ENCODE data around the gene CD6.

Gene CD6

DNA sequence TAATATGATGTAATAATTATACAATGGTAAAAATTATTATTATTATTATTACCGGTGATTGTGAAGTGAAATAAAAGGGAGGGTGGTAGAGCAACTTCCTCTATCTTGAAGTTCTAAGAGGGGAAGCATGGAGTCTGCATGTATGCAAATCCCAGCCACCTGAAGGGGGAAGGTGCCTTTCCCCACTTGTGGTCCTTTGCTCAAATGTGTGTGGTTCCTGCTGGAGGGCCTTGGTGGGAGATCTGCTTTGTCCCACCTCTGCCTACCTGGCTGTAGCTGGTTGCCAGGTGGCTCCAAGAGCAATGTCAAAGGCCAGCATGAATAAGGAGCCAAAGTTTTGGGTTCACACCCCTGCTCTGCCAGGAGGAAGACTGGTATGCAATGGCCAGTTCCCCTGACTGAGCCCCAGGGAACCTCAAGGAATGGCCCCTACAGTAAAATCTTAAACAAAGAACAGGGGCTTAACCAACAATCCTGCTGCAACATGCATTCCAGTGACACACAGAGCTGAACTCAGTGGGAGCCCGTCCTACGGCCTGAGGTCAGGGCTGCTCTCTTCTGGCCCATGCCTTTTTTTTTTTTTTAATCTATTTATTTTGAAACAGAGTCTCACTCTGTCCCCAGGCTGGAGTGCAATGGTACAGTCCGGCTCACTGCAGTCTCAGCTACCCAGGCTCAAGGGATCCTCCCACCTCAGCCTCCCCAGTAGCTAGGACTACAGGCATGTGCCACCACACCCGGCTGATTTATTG is 38.7 kb upstream of the CD6 start:
- peaks cover 3% of the 10 kb centered on the region for H3K79me1 ChIP-seq (ENCODE audit: low read depth, low read length)
- H3K27ac ChIP-seq (replicated peaks; ENCODE audit: low read length) = peak overlapping the region; percentile 13
- H2AK5ac ChIP-seq (ENCODE audit: low read depth, low read length) = no peak overlapping the region
- no peak overlapping the region for H2BK120ac ChIP-seq (ENCODE audit: low read depth, low read length)
- H3K14ac ChIP-seq (ENCODE audit: low read length) = no peak overlapping the region
- WGBS, 2 donors (ENCODE audit: extremely low coverage in 2 of 2, insufficient read length in 2 of 2, insufficient replicate concordance in 1 of 2) = no CpG with 5 or more reads among the region's 5 CpGs
- no peak overlapping the region for H2AFZ ChIP-seq (ENCODE audit: low read length)
- H3K4me3 ChIP-seq (ENCODE audit: low read length in 2 of 2) = no peak overlapping the region
- H4K8ac ChIP-seq (ENCODE audit: low read depth, low read length) = no peak overlapping the region
- H2BK15ac ChIP-seq (ENCODE audit: low read length) = no peak overlapping the region
- peaks cover 63 to 97% of the 10 kb centered on the region in 2 donors for H3K36me3 ChIP-seq (replicated peaks in 1 of 2; ENCODE audit: control insufficient read depth in 2 of 2, insufficient read depth in 2 of 2, low read length in 2 of 2)
- H3K18ac ChIP-seq (ENCODE audit: low read length) = peak overlapping the region; percentile 54
- DNase-seq (ENCODE audit: low spot score) = no peak
- peak overlapping the region; percentile 18 for H3K9ac ChIP-seq (ENCODE audit: low read depth, low read length, poor library complexity)
- H3K23ac ChIP-seq (ENCODE audit: low read depth, low read length, poor library complexity) = no peak overlapping the region
- peaks cover 2 to 5% of the 10 kb centered on the region in 2 donors for H3K4me1 ChIP-seq (ENCODE audit: control insufficient read depth in 2 of 2, insufficient read depth in 1 of 2, low read depth in 1 of 2, low read length in 2 of 2)
- H4K91ac ChIP-seq (ENCODE audit: low read depth, low read length, poor library complexity) = no peak overlapping the region
- H3K27me3 ChIP-seq (ENCODE audit: control insufficient read depth in 3 of 3, insufficient read depth in 3 of 3, low read depth in 1 of 3, low read length in 3 of 3) = no peaks in the 10 kb centered on the region
- H3K4me2 ChIP-seq (ENCODE audit: insufficient read depth, low read length, poor library complexity, severe bottlenecking) = no peak overlapping the region
- H2BK12ac ChIP-seq (ENCODE audit: low read length) = no peak overlapping the region
- H3K9me3 ChIP-seq (replicated peaks in 1 of 2; ENCODE audit: control insufficient read depth in 2 of 2, insufficient read depth in 1 of 2, low read depth in 1 of 2, low read length in 2 of 2) = no peaks in the 10 kb centered on the region
- H2BK5ac ChIP-seq (ENCODE audit: low read length) = no peak overlapping the region
- H3K4ac ChIP-seq (ENCODE audit: low read length) = no peak overlapping the region

DNA sequence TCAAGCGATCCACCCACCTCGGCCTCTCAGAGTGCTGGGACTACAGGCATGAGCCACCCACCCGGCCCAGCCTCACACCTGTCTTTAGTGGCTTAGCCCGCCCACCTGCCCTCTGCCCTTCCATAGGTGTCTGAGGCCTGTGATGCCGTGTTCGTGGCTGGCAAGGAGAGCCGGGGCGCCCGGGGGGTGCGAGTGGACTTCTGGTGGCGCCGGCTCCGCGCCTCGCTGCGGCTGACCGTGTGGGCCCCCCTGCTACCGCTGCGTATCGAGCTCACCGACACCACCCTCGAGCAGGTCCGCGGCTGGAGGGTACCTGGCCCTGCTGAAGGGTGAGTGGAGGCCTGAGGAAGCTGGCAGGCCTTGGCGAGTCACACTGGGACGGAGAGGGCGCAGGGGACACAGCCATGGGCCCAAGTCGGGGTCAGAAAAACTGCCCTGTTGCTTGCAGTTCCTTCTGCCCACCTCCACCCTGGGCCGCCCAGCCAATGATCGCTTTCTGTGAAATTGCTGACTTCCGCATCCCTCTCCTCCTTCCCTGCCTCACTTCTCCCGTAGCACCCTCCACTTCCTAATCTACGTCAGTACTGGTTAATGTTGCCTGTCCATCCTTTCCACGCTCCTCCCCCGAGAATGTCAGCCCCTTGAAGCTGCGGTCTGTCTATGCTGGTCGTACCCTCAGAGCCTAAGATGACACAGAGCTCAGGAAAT is 37.9 kb upstream of the CD6 start:
- Histone ChIP-seq H3K18ac (ENCODE audit: low read length) (peak overlapping the region; percentile 21), H2BK15ac (ENCODE audit: low read length) (peak overlapping the region; percentile 78), H2AFZ (ENCODE audit: low read length) (no peak overlapping the region), H2BK12ac (ENCODE audit: low read length) (peak overlapping the region; percentile 48), H4K91ac (ENCODE audit: low read depth, low read length, poor library complexity) (no peak overlapping the region), H3K27ac (replicated peaks; ENCODE audit: low read length) (no peak overlapping the region), H3K4me3 (ENCODE audit: low read length in 2 of 2) (no peak overlapping the region), H3K36me3 (replicated peaks in 1 of 2; ENCODE audit: control insufficient read depth in 2 of 2, insufficient read depth in 2 of 2, low read length in 2 of 2) (peaks cover 59 to 89% of the 10 kb centered on the region in 2 donors), H2BK120ac (ENCODE audit: low read depth, low read length) (no peak overlapping the region), H3K27me3 (ENCODE audit: control insufficient read depth in 3 of 3, insufficient read depth in 3 of 3, low read depth in 1 of 3, low read length in 3 of 3) (no peaks in the 10 kb centered on the region), H3K4me1 (ENCODE audit: control insufficient read depth in 2 of 2, insufficient read depth in 1 of 2, low read depth in 1 of 2, low read length in 2 of 2) (peaks cover 2 to 6% of the 10 kb centered on the region in 2 donors), H4K8ac (ENCODE audit: low read depth, low read length) (peak overlapping the region; percentile 74), H2BK5ac (ENCODE audit: low read length) (no peak overlapping the region), H3K9ac (ENCODE audit: low read depth, low read length, poor library complexity) (no peak overlapping the region), H3K9me3 (replicated peaks in 1 of 2; ENCODE audit: control insufficient read depth in 2 of 2, insufficient read depth in 1 of 2, low read depth in 1 of 2, low read length in 2 of 2) (no peaks in the 10 kb centered on the region), H3K4me2 (ENCODE audit: insufficient read depth, low read length, poor library complexity, severe bottlenecking) (no peak overlapping the region), H3K79me1 (ENCODE audit: low read depth, low read length) (peaks cover 3% of the 10 kb centered on the region), H3K14ac (ENCODE audit: low read length) (no peak overlapping the region), H2AK5ac (ENCODE audit: low read depth, low read length) (no peak overlapping the region), H3K23ac (ENCODE audit: low read depth, low read length, poor library complexity) (peak overlapping the region; percentile 21), H3K4ac (ENCODE audit: low read length) (no peak overlapping the region)
- DNase-seq (ENCODE audit: low spot score) = no peak
- WGBS, 2 donors (ENCODE audit: extremely low coverage in 2 of 2, insufficient read length in 2 of 2, insufficient replicate concordance in 1 of 2) = no CpG with 5 or more reads among the region's 37 CpGs

DNA sequence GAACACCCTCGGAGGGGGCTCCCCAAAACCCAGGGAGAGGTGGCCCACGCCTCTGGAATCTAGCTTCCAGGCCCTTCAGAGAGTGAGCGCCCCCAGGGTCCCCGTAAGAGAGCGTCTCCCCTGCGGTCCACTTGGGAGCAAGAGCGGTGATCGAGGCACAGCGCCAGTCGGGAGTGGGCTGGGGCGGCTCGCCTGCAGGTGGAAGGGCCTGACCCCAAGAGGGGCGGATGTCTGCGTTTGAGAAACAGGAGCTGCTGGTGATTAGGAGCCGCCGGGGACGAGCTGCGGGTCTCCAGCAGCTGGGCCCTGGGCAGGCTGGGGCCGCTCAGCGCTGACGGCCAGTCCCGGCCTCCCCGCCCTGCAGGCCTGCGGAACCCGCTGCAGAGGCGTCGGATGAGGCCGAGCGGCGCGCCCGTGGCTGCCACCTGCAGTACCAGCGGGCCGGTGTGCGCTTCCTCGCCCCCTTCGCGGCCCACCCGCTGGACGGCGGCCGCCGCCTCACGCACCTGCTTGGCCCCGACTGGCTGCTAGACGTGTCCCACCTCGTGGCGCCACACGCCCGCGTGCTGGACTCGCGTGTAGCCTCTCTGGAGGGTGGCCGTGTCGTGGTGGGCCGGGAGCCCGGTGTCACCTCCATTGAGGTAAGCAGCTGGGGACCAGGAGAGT is 37.2 kb upstream of the CD6 start:
- H2BK120ac ChIP-seq (ENCODE audit: low read depth, low read length) = no peak overlapping the region
- H2BK5ac ChIP-seq (ENCODE audit: low read length) = no peak overlapping the region
- DNase-seq (ENCODE audit: low spot score) = no peak

More for the DNA sequence above, 37.2 kb upstream of the CD6 start:
- H3K4ac ChIP-seq (ENCODE audit: low read length) = no peak overlapping the region
- H3K79me1 ChIP-seq (ENCODE audit: low read depth, low read length) = peaks cover 3% of the 10 kb centered on the region
- no peak overlapping the region for H4K8ac ChIP-seq (ENCODE audit: low read depth, low read length)
- H2AK5ac ChIP-seq (ENCODE audit: low read depth, low read length) = no peak overlapping the region
- H3K18ac ChIP-seq (ENCODE audit: low read length) = peak overlapping the region; percentile 21
- H3K4me1 ChIP-seq (ENCODE audit: control insufficient read depth in 2 of 2, insufficient read depth in 1 of 2, low read depth in 1 of 2, low read length in 2 of 2) = peaks cover 2 to 8% of the 10 kb centered on the region in 2 donors
- H3K4me3 ChIP-seq (ENCODE audit: low read length in 2 of 2) = no peak overlapping the region
- no peak overlapping the region for H4K91ac ChIP-seq (ENCODE audit: low read depth, low read length, poor library complexity)
- H2AFZ ChIP-seq (ENCODE audit: low read length) = no peak overlapping the region
- H3K23ac ChIP-seq (ENCODE audit: low read depth, low read length, poor library complexity) = no peak overlapping the region
- H3K9me3 ChIP-seq (replicated peaks in 1 of 2; ENCODE audit: control insufficient read depth in 2 of 2, insufficient read depth in 1 of 2, low read depth in 1 of 2, low read length in 2 of 2) = no peaks in the 10 kb centered on the region
- no peak overlapping the region for H3K14ac ChIP-seq (ENCODE audit: low read length)
- H2BK12ac ChIP-seq (ENCODE audit: low read length) = no peak overlapping the region
- H3K9ac ChIP-seq (ENCODE audit: low read depth, low read length, poor library complexity) = peak overlapping the region; percentile 3
- no peak overlapping the region for H3K27ac ChIP-seq (replicated peaks; ENCODE audit: low read length)
- H3K27me3 ChIP-seq (ENCODE audit: control insufficient read depth in 3 of 3, insufficient read depth in 3 of 3, low read depth in 1 of 3, low read length in 3 of 3) = no peaks in the 10 kb centered on the region
- no peak overlapping the region for H3K4me2 ChIP-seq (ENCODE audit: insufficient read depth, low read length, poor library complexity, severe bottlenecking)
- H3K36me3 ChIP-seq (replicated peaks in 1 of 2; ENCODE audit: control insufficient read depth in 2 of 2, insufficient read depth in 2 of 2, low read length in 2 of 2) = peaks cover 52 to 82% of the 10 kb centered on the region in 2 donors
- no peak overlapping the region for H2BK15ac ChIP-seq (ENCODE audit: low read length)
- no CpG with 5 or more reads among the region's 57 CpGs for WGBS, 2 donors (ENCODE audit: extremely low coverage in 2 of 2, insufficient read length in 2 of 2, insufficient replicate concordance in 1 of 2)

All from neuronal stem cell (in vitro differentiated cells).